ENCODE results near the gene FRYL.

DNA sequence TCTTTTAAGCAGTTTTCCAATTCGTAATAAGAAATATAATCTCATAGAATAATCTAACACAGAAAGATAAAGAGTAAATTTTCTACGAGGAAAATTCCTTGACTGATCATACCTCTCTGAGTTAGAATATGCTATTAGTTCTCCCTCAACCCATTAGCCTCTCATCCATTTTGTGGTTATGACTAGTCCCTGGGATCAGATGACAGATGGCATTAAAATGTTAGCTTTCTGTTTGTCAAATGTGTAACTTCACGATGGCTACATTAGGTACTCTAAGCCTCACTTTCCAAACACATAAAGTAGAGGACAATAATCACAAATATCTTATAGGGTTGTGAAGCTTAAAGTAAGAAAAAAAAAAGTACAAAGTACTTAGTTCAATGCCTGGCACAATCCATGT lies 177.9 kb downstream of the FRYL start:
- TF ChIP-seq, protein P1, sequence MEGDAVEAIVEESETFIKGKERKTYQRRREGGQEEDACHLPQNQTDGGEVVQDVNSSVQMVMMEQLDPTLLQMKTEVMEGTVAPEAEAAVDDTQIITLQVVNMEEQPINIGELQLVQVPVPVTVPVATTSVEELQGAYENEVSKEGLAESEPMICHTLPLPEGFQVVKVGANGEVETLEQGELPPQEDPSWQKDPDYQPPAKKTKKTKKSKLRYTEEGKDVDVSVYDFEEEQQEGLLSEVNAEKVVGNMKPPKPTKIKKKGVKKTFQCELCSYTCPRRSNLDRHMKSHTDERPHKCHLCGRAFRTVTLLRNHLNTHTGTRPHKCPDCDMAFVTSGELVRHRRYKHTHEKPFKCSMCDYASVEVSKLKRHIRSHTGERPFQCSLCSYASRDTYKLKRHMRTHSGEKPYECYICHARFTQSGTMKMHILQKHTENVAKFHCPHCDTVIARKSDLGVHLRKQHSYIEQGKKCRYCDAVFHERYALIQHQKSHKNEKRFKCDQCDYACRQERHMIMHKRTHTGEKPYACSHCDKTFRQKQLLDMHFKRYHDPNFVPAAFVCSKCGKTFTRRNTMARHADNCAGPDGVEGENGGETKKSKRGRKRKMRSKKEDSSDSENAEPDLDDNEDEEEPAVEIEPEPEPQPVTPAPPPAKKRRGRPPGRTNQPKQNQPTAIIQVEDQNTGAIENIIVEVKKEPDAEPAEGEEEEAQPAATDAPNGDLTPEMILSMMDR (IDR thresholded peaks at IDR 0.05), result no peak
- no peak for TF ChIP-seq ZFX (IDR thresholded peaks at IDR 0.05; ENCODE audit: borderline replicate concordance)

All from 22Rv1 (cell line).